Smooth muscle cell (in vitro differentiated cells): ENCODE results near the gene CCDC38. TPM values are rescaled to one million over a fixed set of nuclear protein-coding genes. Genes with fewer than 3 reads are reported as not detected.
A peak's percentile ranks its signal among the peaks of the same experiment; 100 is the strongest.
"Not testable (repeated sequence)": the region's sequence is repeated elsewhere in the genome, so short reads cannot be mapped to it uniquely, and the experiment has no call there.

ENCODE experiments used
- DNase-seq: peaks from one replicate; lab custom pipeline; 2025; ENCODE audit not compliant: unreplicated experiment; lab: John Stamatoyannopoulos, UW
- H2AFZ ChIP-seq: fragments of 200-600 bp; sonication (generic); 2 replicates; pipeline ENCODE4 v1.6.0; 2016; ENCODE audit warnings: antibody characterized with exemption, low read depth, mild to moderate bottlenecking
- H3F3A ChIP-seq: fragments of 200-600 bp; sonication (generic); 2 replicates; pipeline ENCODE4 v1.6.0; 2017; ENCODE audit warnings: antibody characterized with exemption, low read depth
- H3K27ac ChIP-seq: fragments of 200-600 bp; sonication (generic); 2 replicates; pipeline ENCODE4 v1.5.1; 2016; ENCODE audit warnings: low read depth, mild to moderate bottlenecking
- H3K27me3 ChIP-seq: fragments of 200-600 bp; sonication (generic); 2 replicates; pipeline ENCODE4 v1.6.1; 2016; ENCODE audit warnings: low read depth, mild to moderate bottlenecking
- H3K36me3 ChIP-seq: fragments of 200-600 bp; sonication (generic); 2 replicates; pipeline ENCODE4 v1.5.1; 2016; ENCODE audit warnings: low read depth
- H3K4me1 ChIP-seq: fragments of 200-600 bp; sonication (generic); 2 replicates; pipeline ENCODE4 v1.5.1; 2016; ENCODE audit warnings: low read depth
- H3K4me2 ChIP-seq: fragments of 200-600 bp; sonication (generic); 2 replicates; pipeline ENCODE4 v1.6.0; 2016; ENCODE audit warnings: mild to moderate bottlenecking
- H3K4me3 ChIP-seq: fragments of 200-600 bp; sonication (generic); 2 replicates; pipeline ENCODE4 v1.5.1; 2016; ENCODE audit warnings: mild to moderate bottlenecking
- H3K79me2 ChIP-seq: fragments of 200-600 bp; sonication (generic); 2 replicates; pipeline ENCODE4 v1.6.0; 2016; ENCODE audit warnings: low read depth, mild to moderate bottlenecking
- H3K9ac ChIP-seq: fragments of 200-600 bp; sonication (generic); 2 replicates; pipeline ENCODE4 v1.6.0; 2016; ENCODE audit warnings: low read depth
- H3K9me3 ChIP-seq: fragments of 200-600 bp; sonication (generic); replicated peaks from 2 replicates; pipeline ENCODE4 v1.5.1; 2016; ENCODE audit warnings: low read depth
- H4K20me1 ChIP-seq: fragments of 200-600 bp; sonication (generic); 2 replicates; pipeline ENCODE4 v1.6.0; 2016; ENCODE audit warnings: low read depth
- WGBS: methylation state at CpG from one replicate; pipeline ENCODE4 v1.1.7; 2016; ENCODE audit warnings: low lambda C conversion rate; 5-methylcytosine and 5-hydroxymethylcytosine counted together
- polyA plus RNA-seq: library from polyadenylated mRNA; unstranded; fragments of >200 nt; fragmentation: Nextera tagmentation; extraction: Ambion mirVana; gene quantifications from 2 replicates; pipeline ENCODE4 v1.2.1, GENCODE V29; 2016
- total RNA-seq: library from RNA; depleted of rRNA; stranded (reverse); fragments of >200 nt; gene quantifications from 2 replicates; pipeline ENCODE4 v1.2.3, GENCODE V29; 2014
- TF ChIP-seq, protein P1 (sequence below): fragments of 200-600 bp; sonication (generic); IDR thresholded peaks from 2 replicates; pipeline ENCODE4 v1.5.1; 2017; ENCODE audit warnings: borderline replicate concordance, mild to moderate bottlenecking, antibody characterized with exemption; ENCODE audit not compliant: insufficient read depth, poor library complexity, severe bottlenecking

The CCDC38 gene
- total and polyA plus RNA-seq, 2 experiments from 2014 or later, result 0.39 TPM; not detected in 1

DNA sequence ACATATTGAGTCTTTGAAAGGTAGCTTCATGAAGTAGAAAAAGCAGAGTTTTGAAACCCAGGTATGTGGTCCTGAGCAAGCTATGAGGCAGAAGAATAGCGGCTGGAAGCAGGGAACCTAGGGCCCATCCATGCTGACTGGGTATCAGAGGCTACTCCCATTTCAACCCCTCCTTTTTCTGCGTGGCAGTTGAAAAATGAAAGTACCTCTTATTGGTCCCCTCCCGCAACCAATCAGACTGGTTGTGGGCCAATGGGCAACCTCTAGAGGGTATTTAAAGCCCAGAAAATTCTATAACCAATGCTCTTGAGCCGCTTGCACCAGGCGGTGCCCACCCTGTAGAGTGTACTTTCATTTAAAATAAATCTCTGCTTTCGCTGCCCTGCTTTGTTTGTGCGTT is 85.3 kb downstream of the CCDC38 start:
- H4K20me1 ChIP-seq, result no peaks in the 10 kb centered on the region
- no peak for DNase-seq
- no peaks in the 10 kb centered on the region for H3F3A ChIP-seq
- H3K4me2 ChIP-seq, result no peak overlapping the region
- H3K9ac ChIP-seq, result no peak overlapping the region
- no peak overlapping the region for H3K4me3 ChIP-seq
- H3K79me2 ChIP-seq, result peaks cover 32% of the 10 kb centered on the region
- no peaks in the 10 kb centered on the region for H3K9me3 ChIP-seq
- TF ChIP-seq, protein P1, sequence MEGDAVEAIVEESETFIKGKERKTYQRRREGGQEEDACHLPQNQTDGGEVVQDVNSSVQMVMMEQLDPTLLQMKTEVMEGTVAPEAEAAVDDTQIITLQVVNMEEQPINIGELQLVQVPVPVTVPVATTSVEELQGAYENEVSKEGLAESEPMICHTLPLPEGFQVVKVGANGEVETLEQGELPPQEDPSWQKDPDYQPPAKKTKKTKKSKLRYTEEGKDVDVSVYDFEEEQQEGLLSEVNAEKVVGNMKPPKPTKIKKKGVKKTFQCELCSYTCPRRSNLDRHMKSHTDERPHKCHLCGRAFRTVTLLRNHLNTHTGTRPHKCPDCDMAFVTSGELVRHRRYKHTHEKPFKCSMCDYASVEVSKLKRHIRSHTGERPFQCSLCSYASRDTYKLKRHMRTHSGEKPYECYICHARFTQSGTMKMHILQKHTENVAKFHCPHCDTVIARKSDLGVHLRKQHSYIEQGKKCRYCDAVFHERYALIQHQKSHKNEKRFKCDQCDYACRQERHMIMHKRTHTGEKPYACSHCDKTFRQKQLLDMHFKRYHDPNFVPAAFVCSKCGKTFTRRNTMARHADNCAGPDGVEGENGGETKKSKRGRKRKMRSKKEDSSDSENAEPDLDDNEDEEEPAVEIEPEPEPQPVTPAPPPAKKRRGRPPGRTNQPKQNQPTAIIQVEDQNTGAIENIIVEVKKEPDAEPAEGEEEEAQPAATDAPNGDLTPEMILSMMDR, result no peak
- no peaks in the 10 kb centered on the region for H3K27me3 ChIP-seq
- 89% methylated on average over 7 of the region's 7 CpGs for WGBS
- H3K4me1 ChIP-seq, result peaks cover 3% of the 10 kb centered on the region
- peaks cover 10% of the 10 kb centered on the region for H3K36me3 ChIP-seq
- peak overlapping the region; percentile 95 for H2AFZ ChIP-seq
- H3K27ac ChIP-seq, result no peak overlapping the region

DNA sequence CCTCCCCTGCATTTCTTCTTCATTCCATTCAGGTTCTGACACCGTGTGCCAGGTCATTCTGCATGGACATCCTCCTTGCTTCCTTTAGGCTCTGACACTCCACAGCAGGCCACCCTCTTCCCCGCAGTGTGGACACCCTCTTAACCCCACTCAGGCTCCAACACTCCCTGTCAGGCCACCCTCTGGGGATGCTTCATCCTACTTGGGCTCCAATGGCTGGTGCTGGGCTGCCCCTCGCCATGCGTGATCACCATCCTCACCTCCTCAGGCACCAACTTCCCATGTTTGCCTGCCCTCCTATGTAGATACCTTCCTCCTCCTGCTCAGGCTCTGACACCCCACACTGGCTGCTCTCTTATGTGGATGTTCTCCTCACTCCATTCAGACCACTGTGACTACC is 90.3 kb downstream of the CCDC38 start:
- Histone ChIP-seq H3K9ac (no peak overlapping the region), H4K20me1 (no peaks in the 10 kb centered on the region), H3K4me2 (no peak overlapping the region), H2AFZ (no peak overlapping the region), H3K4me3 (no peak overlapping the region), H3F3A (no peaks in the 10 kb centered on the region), H3K27ac (no peak overlapping the region), H3K79me2 (no peaks in the 10 kb centered on the region), H3K36me3 (no peaks in the 10 kb centered on the region), H3K9me3 (no peaks in the 10 kb centered on the region), H3K4me1 (no peaks in the 10 kb centered on the region), H3K27me3 (no peaks in the 10 kb centered on the region)
- WGBS, result 90% methylated on average over 4 of the region's 4 CpGs
- TF ChIP-seq, protein P1, result no peak
- no peak for DNase-seq

DNA sequence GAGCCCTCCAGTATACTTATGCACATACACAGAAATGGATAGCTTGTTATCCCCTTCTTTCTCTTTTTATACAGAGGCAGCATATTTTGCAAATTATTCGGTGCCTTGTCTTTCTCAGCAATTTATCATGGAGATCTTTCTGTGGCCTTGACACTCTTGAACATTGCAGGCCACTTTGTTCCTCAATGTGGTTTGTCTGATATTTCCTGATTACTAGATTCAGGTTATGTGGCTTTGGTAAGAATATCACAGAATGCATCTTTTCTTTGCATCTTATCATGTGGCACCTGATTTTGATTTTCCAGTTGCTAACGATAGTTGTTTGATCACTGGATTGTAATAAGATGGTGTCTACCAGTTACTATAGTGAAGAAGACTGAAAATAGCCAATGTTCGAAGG is 90.8 kb downstream of the CCDC38 start:
- Histone ChIP-seq H3K27ac (no peak overlapping the region), H3K4me1 (no peaks in the 10 kb centered on the region), H3K4me3 (no peak overlapping the region), H3K27me3 (no peaks in the 10 kb centered on the region), H3K9me3 (no peaks in the 10 kb centered on the region), H4K20me1 (no peaks in the 10 kb centered on the region), H3K4me2 (no peak overlapping the region), H2AFZ (no peak overlapping the region), H3K36me3 (no peaks in the 10 kb centered on the region), H3K79me2 (no peaks in the 10 kb centered on the region), H3F3A (no peaks in the 10 kb centered on the region), H3K9ac (no peak overlapping the region)
- 90% methylated on average over 3 of the region's 3 CpGs for WGBS
- TF ChIP-seq, protein P1, result no peak
- DNase-seq, result no peak

DNA sequence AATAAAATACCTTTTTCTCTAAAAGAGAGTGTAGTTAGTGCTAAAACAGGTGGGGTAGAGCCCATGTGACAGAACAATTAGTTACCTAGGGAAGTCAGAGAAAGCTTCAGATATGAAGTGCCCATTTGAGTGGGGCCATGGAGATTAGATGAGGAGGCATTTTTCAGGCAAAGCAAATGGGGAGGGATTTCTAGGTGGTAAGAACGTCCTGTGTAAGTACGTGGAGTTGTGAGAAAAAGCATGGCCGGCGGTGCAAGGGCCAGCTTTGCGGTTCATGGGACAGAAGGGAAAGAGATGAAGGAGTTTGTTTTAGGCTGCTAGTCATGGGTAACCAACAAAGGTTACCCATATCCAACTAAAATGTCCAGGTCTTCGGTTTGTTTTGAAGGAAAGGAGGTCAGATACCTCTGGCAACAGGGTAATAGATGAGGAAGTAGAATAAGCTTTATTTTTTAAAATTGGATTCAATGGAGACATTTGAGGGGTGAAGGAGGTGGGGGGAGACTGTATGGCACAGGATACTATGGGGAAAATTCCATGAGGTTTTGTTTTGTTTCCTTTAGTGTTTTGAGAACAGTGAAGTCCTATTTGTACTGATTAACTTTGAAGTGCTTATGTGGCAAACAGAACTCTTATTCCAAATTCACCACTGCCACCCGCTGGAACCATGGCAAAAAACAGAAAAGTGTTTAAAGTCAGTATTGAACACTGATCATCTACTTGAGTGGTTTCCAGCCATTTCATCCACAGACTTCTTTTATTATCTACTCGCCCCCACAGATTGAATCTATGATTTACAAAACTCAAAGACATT is 93.6 kb downstream of the CCDC38 start:
- Histone ChIP-seq H3K4me1 (no peaks in the 10 kb centered on the region), H3K36me3 (no peaks in the 10 kb centered on the region), H2AFZ (no peak overlapping the region), H4K20me1 (no peaks in the 10 kb centered on the region), H3K79me2 (no peaks in the 10 kb centered on the region), H3K4me2 (no peak overlapping the region), H3K27me3 (no peaks in the 10 kb centered on the region), H3F3A (no peaks in the 10 kb centered on the region), H3K9me3 (no peaks in the 10 kb centered on the region), H3K27ac (no peak overlapping the region), H3K4me3 (no peak overlapping the region), H3K9ac (no peak overlapping the region)
- TF ChIP-seq, protein P1, result peak; percentile 9
- no peak for DNase-seq
- 72% methylated on average over 8 of the region's 8 CpGs for WGBS

DNA sequence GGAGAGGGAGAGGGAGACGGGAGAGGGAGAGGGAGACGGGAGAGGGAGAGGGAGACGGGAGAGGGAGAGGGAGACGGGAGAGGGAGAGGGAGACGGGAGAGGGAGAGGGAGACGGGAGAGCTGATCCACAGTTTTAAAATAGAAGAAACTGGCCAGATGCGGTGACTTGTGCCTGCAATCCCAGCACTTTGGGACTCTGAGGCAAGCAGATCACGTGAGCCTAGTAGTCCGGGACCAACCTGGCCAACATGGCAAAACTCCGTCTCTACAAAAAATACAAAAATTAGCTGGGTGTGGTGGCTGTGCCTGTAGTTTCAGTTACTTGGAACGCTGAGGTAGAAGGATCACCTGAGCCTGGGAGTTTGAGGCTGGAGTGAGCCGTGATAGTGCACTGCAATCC is 100.0 kb downstream of the CCDC38 start:
- not testable (repeated sequence) for H3K79me2 ChIP-seq, H3K4me1 ChIP-seq, H4K20me1 ChIP-seq, H3K27ac ChIP-seq, H3K9ac ChIP-seq, H3K4me3 ChIP-seq, H2AFZ ChIP-seq, H3K27me3 ChIP-seq, H3K36me3 ChIP-seq, H3F3A ChIP-seq, DNase-seq, H3K4me2 ChIP-seq, H3K9me3 ChIP-seq
- WGBS, result 93% methylated on average over 6 of the region's 12 CpGs
